Activated T-cell treated with anti-CD3 and anti-CD28 coated beads, Interleukin-2, amount 50 U/mL, for 4 hours (primary cell): ENCODE results near the gene TXNDC12. TPM values are rescaled to one million over a fixed set of nuclear protein-coding genes. Genes with fewer than 3 reads are reported as not detected.
"Not testable (repeated sequence)": the region's sequence is repeated elsewhere in the genome, so short reads cannot be mapped to it uniquely, and the experiment has no call there.

Source experiments
- ATAC-seq, 2 donors: fragments of 200-7000 bp; cut with Tn5 transposase; one replicate each; pipeline ENCODE4 v1.10.0; 2021
- DNase-seq: peaks from one replicate; pipeline ENCODE4 v3.0.0-alpha.2; 2020
- H3K27me3 Mint-ChIP-seq: one replicate; pipeline ENCODE4 v1.8.0; 2021; ENCODE audit warnings: low read depth, mixed read lengths
- H3K36me3 Mint-ChIP-seq: one replicate; pipeline ENCODE4 v1.8.0; 2022; ENCODE audit warnings: mixed read lengths; ENCODE audit not compliant: insufficient read depth
- H3K4me1 Mint-ChIP-seq: one replicate; pipeline ENCODE4 v1.8.0; 2021; ENCODE audit warnings: low read depth, mixed read lengths
- H3K4me3 Mint-ChIP-seq: one replicate; pipeline ENCODE4 v1.8.0; 2021; ENCODE audit warnings: mild to moderate bottlenecking, moderate library complexity, mixed read lengths
- H3K9me3 Mint-ChIP-seq: one replicate; pipeline ENCODE4 v1.8.0; 2021; ENCODE audit warnings: mixed read lengths
- total RNA-seq, 3 donors: library from RNA; stranded (reverse); gene quantifications; one replicate each; pipeline ENCODE4 v1.2.1, GENCODE V29; 2021

TXNDC12 gene
- 10 to 100 TPM; 27.2 to 34.8 (median 32.1) TPM for total RNA-seq

- Mint-ChIP-seq H3K27me3 (no peaks in the 10 kb centered on the region), H3K4me3 (peak within 1 kb of the TSS; percentile 97), H3K9me3 (no peaks in the 10 kb centered on the region), H3K4me1 (peaks cover 51% of the 10 kb centered on the region), H3K36me3 (peaks cover 23% of the 10 kb centered on the region)
- peak; percentile 50 for DNase-seq
- peak; percentile 29 to 38 for ATAC-seq
These were observed at the start of gene TXNDC12 for GRCh38 chr1:52055066-52055865. TSS of gene TXNDC12 (minus strand) at chr1:52055191. CDS start at chr1:52055096, 95 bp downstream.

- Mint-ChIP-seq H3K4me1 (peaks cover 1% of the 10 kb centered on the region), H3K9me3 (no peaks in the 10 kb centered on the region), H3K4me3 (no peak overlapping the region), H3K27me3 (no peaks in the 10 kb centered on the region), H3K36me3 (no peaks in the 10 kb centered on the region)
- DNase-seq = no peak
- ATAC-seq = peak in 1 of 2 donors; percentile 46
These were observed 47.5 kb upstream of the TXNDC12 start for GRCh38 chr1:52102336-52103013.

- no peak overlapping the region for H3K4me3 Mint-ChIP-seq
- ATAC-seq (no peak), DNase-seq (no peak)
- peaks cover 1% of the 10 kb centered on the region for H3K4me1 Mint-ChIP-seq
- H3K9me3 Mint-ChIP-seq = no peaks in the 10 kb centered on the region
- H3K27me3 Mint-ChIP-seq = no peaks in the 10 kb centered on the region
- H3K36me3 Mint-ChIP-seq = no peaks in the 10 kb centered on the region
These were observed 43.3 kb upstream of the TXNDC12 start for GRCh38 chr1:52098139-52098871.

GRCh38 chr1:52096216-52096615, 41.2 kb upstream of the TXNDC12 start:
- DNase-seq = no peak
- Mint-ChIP-seq H3K9me3 (no peaks in the 10 kb centered on the region), H3K4me1 (no peaks in the 10 kb centered on the region), H3K4me3 (no peak overlapping the region), H3K27me3 (no peaks in the 10 kb centered on the region), H3K36me3 (peaks cover 4% of the 10 kb centered on the region)
- no peak for ATAC-seq

- not testable (repeated sequence) for DNase-seq, ATAC-seq, H3K4me1 Mint-ChIP-seq, H3K27me3 Mint-ChIP-seq, H3K4me3 Mint-ChIP-seq, H3K9me3 Mint-ChIP-seq
- peaks cover 13% of the 10 kb centered on the region for H3K36me3 Mint-ChIP-seq
These were observed 39.3 kb upstream of the TXNDC12 start for GRCh38 chr1:52094300-52094699.

- H3K9me3 Mint-ChIP-seq, H3K4me3 Mint-ChIP-seq, H3K27me3 Mint-ChIP-seq, ATAC-seq, H3K4me1 Mint-ChIP-seq, DNase-seq: not testable (repeated sequence)
- H3K36me3 Mint-ChIP-seq = peaks cover 30% of the 10 kb centered on the region
These were observed 32.9 kb upstream of the TXNDC12 start for GRCh38 chr1:52087892-52088291.

GRCh38 chr1:52080014-52080415, 25.0 kb upstream of the TXNDC12 start:
- Mint-ChIP-seq H3K4me1 (no peaks in the 10 kb centered on the region), H3K27me3 (no peaks in the 10 kb centered on the region), H3K9me3 (no peaks in the 10 kb centered on the region), H3K4me3 (no peak overlapping the region), H3K36me3 (peaks cover 9% of the 10 kb centered on the region)
- DNase-seq = no peak
- no peak for ATAC-seq

GRCh38 chr1:52077277-52077676, 22.3 kb upstream of the TXNDC12 start:
- H3K4me1 Mint-ChIP-seq, ATAC-seq, DNase-seq, H3K27me3 Mint-ChIP-seq, H3K9me3 Mint-ChIP-seq, H3K4me3 Mint-ChIP-seq: not testable (repeated sequence)
- H3K36me3 Mint-ChIP-seq = peaks cover 14% of the 10 kb centered on the region

- no peaks in the 10 kb centered on the region for H3K9me3 Mint-ChIP-seq
- no peak overlapping the region for H3K4me3 Mint-ChIP-seq
- H3K4me1 Mint-ChIP-seq = peaks cover 12% of the 10 kb centered on the region
- no peak for ATAC-seq
- no peak for DNase-seq
- H3K36me3 Mint-ChIP-seq = peaks cover 24% of the 10 kb centered on the region
- no peaks in the 10 kb centered on the region for H3K27me3 Mint-ChIP-seq
These were observed 17.3 kb upstream of the TXNDC12 start for GRCh38 chr1:52072291-52072690.

- Mint-ChIP-seq H3K9me3 (no peaks in the 10 kb centered on the region), H3K27me3 (no peaks in the 10 kb centered on the region), H3K36me3 (peaks cover 24% of the 10 kb centered on the region)
These were observed 15.7 kb upstream of the TXNDC12 start for GRCh38 chr1:52070704-52071103.

GRCh38 chr1:52063192-52063591, 8.2 kb upstream of the TXNDC12 start:
- peaks cover 29% of the 10 kb centered on the region for H3K4me1 Mint-ChIP-seq
- DNase-seq = no peak
- no peaks in the 10 kb centered on the region for H3K9me3 Mint-ChIP-seq
- no peak for ATAC-seq
- H3K36me3 Mint-ChIP-seq = peaks cover 37% of the 10 kb centered on the region
- no peak overlapping the region for H3K4me3 Mint-ChIP-seq
- no peaks in the 10 kb centered on the region for H3K27me3 Mint-ChIP-seq

More at GRCh38 chr1:52070704-52071103, 15.7 kb upstream of the TXNDC12 start:
- Mint-ChIP-seq H3K4me3 (no peak overlapping the region), H3K4me1 (peaks cover 12% of the 10 kb centered on the region)
- ATAC-seq (no peak), DNase-seq (no peak)

- H3K4me3 Mint-ChIP-seq = no peak overlapping the region
- DNase-seq (no peak), ATAC-seq (no peak)
- no peaks in the 10 kb centered on the region for H3K27me3 Mint-ChIP-seq
- peaks cover 38% of the 10 kb centered on the region for H3K4me1 Mint-ChIP-seq
- no peaks in the 10 kb centered on the region for H3K9me3 Mint-ChIP-seq
- H3K36me3 Mint-ChIP-seq = peaks cover 36% of the 10 kb centered on the region
These were observed 5.8 kb upstream of the TXNDC12 start for GRCh38 chr1:52060822-52061221.

- no peak for ATAC-seq
- no peaks in the 10 kb centered on the region for H3K27me3 Mint-ChIP-seq
- no peak overlapping the region for H3K4me3 Mint-ChIP-seq
- no peak for DNase-seq
- H3K36me3 Mint-ChIP-seq = peaks cover 36% of the 10 kb centered on the region
- peaks cover 38% of the 10 kb centered on the region for H3K4me1 Mint-ChIP-seq
- H3K9me3 Mint-ChIP-seq = no peaks in the 10 kb centered on the region
These were observed 4.9 kb upstream of the TXNDC12 start for GRCh38 chr1:52059888-52060287.

- Mint-ChIP-seq H3K4me1 (peaks cover 40% of the 10 kb centered on the region), H3K36me3 (peaks cover 36% of the 10 kb centered on the region), H3K27me3 (no peaks in the 10 kb centered on the region), H3K4me3 (peak overlapping the region; percentile 35), H3K9me3 (no peaks in the 10 kb centered on the region)
- DNase-seq = no peak
- ATAC-seq = no peak
These were observed 4.3 kb upstream of the TXNDC12 start for GRCh38 chr1:52059321-52059720.
